GM18505 (cell line): ENCODE results near the gene CHRNA9.
"Not testable (repeated sequence)": the region's sequence is repeated elsewhere in the genome, so short reads cannot be mapped to it uniquely, and the experiment has no call there.

Source experiments
- ATAC-seq: cut with Tn5 transposase; IDR thresholded peaks from one replicate; pipeline ENCODE4 v1.9.1; 2021; ENCODE audit not compliant: unreplicated experiment
- POLR2A ChIP-seq: IDR thresholded peaks from 4 replicates; pipeline ENCODE4 v1.6.1; 2011; ENCODE audit warnings: borderline replicate concordance; ENCODE audit not compliant: insufficient read depth, insufficient read length; ENCODE audit errors: extremely low read depth

Gene CHRNA9

GRCh38 chr4:40334591-40335524, at the start of gene CHRNA9:
TSS of gene CHRNA9 (plus strand) at chr4:40335333. CDS start at chr4:40335468, 135 bp downstream.
- no peak for TF ChIP-seq POLR2A
- ATAC-seq: no peak

GRCh38 chr4:40285692-40286091, 49.4 kb upstream of the CHRNA9 start:
- ATAC-seq: no peak
- no peak for TF ChIP-seq POLR2A

- ATAC-seq: no peak
- no peak for TF ChIP-seq POLR2A
Measured at GRCh38 chr4:40288566-40288965, 46.6 kb upstream of the CHRNA9 start.

GRCh38 chr4:40289366-40290188, 45.6 kb upstream of the CHRNA9 start:
- TF ChIP-seq POLR2A: no peak
- no peak for ATAC-seq

- not testable (repeated sequence) for ATAC-seq
Measured at GRCh38 chr4:40290611-40291186, 44.4 kb upstream of the CHRNA9 start.

GRCh38 chr4:40292313-40292759, 42.8 kb upstream of the CHRNA9 start:
- TF ChIP-seq POLR2A: no peak
- ATAC-seq: no peak

- no peak for TF ChIP-seq POLR2A
- ATAC-seq: no peak
Measured at GRCh38 chr4:40294339-40294738, 40.8 kb upstream of the CHRNA9 start.

- ATAC-seq: not testable (repeated sequence)
Measured at GRCh38 chr4:40295030-40295429, 40.1 kb upstream of the CHRNA9 start.

GRCh38 chr4:40295572-40295971, 39.6 kb upstream of the CHRNA9 start:
- ATAC-seq: no peak
- TF ChIP-seq POLR2A: no peak

GRCh38 chr4:40299126-40299525, 36.0 kb upstream of the CHRNA9 start:
- no peak for ATAC-seq
- TF ChIP-seq POLR2A: no peak

- no peak for TF ChIP-seq POLR2A
- no peak for ATAC-seq
Measured at GRCh38 chr4:40299811-40300292, 35.3 kb upstream of the CHRNA9 start.

- no peak for ATAC-seq
- no peak for TF ChIP-seq POLR2A
Measured at GRCh38 chr4:40300371-40301162, 34.6 kb upstream of the CHRNA9 start.

- TF ChIP-seq POLR2A: peak; percentile 51
Measured at GRCh38 chr4:40301603-40302002, 33.5 kb upstream of the CHRNA9 start.

GRCh38 chr4:40303751-40304150, 31.4 kb upstream of the CHRNA9 start:
- no peak for TF ChIP-seq POLR2A
- no peak for ATAC-seq

More at GRCh38 chr4:40301603-40302002, 33.5 kb upstream of the CHRNA9 start:
- ATAC-seq: peak; percentile 63
